ENCODE measurements around the gene TOX2.

The TOX2 gene

DNA sequence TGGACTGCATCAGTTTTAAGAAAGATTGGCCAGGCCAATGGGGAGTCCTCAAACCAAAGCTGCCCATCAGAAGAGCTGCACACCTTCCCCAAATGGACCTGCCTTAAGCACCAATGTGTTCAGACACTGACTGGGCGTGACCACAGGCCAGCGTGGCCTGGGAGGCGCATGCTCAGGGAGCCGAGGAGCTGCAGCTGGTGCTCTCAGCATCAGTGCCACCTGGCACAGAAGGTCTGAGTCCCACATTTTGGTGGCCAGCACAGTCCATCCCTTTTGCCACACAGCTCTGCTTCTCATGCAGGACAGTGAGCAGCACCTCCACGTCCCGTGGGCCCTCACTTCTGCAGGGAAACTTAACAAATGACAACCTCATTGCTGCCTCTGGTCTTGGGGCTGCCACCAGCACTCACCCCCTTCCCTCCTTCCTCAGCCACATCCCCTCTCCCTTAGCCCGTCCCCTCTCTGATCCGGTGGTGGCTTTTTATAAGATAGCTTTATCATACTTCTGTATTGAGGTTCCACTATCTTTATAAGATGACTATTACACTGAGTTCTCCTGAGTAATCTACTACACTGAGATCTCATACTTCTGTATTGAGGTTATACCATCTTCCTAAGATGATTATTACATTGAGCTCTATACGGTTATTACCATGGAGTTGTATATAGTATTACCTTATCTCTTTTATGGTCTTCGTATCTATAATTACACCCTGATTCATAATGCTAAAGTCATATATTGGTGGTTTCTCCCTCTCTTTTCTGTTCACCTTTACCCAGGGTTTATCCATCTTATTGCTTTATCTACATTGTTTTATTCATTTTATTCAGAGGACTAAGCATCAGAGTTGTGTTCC is 109.1 kb downstream of the TOX2 start:
- Mint-ChIP-seq H3K27ac (no peak overlapping the region), H3K36me3 (no peaks in the 10 kb centered on the region), H3K9me3 (ENCODE audit: low read depth) (no peaks in the 10 kb centered on the region), H3K27me3 (peaks cover 10% of the 10 kb centered on the region), H3K4me3 (no peak overlapping the region), H3K4me1 (ENCODE audit: low read depth) (peaks cover 37% of the 10 kb centered on the region)

DNA sequence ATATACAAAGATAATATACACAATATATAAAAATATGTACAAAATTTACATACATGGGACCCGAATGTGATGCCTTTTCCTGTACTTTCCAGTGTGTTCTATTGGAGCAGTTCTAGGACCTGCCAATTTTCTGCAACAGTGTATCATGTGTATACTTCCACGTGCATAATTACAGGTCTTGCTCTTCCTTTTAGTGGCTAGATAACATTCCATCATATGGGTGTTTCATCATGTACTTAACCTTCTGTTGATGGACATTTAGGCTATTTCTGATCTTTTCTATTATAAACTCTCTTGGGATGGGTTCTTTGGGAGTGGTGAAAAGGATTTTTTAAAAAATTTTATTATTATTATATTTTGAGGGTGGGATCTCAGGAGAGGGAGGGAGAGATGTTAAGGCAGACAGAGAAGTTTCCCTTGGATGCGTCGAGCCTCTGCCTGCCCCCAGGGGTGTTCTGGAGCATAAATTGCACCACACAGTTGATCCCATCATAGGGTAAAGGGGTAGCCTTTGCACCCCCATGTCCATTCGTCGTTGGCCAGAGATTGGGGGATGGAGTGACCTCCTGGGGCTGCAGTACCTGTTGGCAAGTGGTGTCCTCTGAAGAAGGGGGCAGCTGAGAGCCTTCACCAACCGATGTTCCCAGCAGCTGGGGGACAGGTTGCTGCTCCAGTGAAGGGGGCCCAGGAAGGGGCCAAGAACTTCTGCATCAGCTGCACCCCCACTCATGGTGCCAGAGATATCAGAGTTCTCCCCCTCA is 110.3 kb downstream of the TOX2 start:
- Mint-ChIP-seq H3K36me3 (no peaks in the 10 kb centered on the region), H3K9me3 (ENCODE audit: low read depth) (no peaks in the 10 kb centered on the region), H3K27ac (no peak overlapping the region), H3K4me3 (no peak overlapping the region), H3K27me3 (peaks cover 11% of the 10 kb centered on the region), H3K4me1 (ENCODE audit: low read depth) (peaks cover 37% of the 10 kb centered on the region)

DNA sequence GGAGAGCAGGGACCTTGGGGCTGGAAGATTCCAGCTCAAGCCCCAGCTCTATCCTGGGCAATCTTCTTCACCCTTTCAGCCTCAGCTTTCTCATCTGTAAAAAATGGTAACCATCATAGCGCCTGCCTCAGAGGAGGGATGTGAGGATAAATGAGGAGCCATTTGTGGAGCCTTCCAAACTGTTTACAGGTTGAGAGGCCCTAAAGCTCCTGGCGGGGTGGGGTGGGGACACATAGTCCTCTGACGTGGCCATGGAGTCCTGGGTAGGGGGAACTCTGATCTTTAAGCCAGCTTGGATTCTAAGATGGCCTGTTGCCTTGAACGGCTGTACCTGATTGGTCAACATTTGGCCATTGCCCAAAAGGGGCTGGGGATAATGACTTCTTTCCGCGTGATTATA is 111.1 kb downstream of the TOX2 start:
- Mint-ChIP-seq H3K4me1 (ENCODE audit: low read depth) (peaks cover 35% of the 10 kb centered on the region), H3K27ac (no peak overlapping the region), H3K36me3 (no peaks in the 10 kb centered on the region), H3K9me3 (ENCODE audit: low read depth) (no peaks in the 10 kb centered on the region), H3K27me3 (peaks cover 11% of the 10 kb centered on the region), H3K4me3 (no peak overlapping the region)

DNA sequence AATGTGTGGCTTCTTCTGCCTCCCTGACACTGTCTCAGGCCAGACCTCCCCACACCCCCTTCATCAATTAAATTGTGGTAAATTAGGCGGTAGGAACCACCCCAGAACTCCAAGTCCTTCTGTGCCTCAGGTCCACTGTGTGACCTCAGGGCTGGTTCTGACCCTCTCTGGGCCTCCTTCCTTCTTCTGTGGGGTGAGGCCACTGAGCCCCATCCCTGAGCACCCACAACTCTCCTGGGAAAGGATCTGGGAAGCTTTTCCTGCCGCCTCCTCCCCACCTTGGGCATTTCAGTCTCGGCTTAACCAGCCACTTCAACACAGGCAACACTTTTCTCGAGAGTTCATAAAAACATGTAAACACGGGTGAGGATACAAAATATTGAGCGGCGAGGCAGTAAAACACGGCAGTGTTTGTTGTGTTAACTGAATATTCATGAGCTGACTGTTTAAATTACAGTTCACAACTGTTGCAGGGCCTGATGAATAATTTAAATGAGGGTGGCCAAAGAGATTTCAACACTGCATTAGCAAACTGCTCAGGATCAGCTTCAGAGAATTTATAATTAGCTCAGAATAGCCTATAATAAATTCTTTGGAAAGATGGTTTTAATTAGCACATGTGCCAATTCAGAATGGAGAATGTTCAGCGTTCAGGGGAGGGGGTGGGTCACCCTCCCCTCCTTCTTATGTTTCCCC is 112.1 kb downstream of the TOX2 start:
- H3K27ac Mint-ChIP-seq = no peak overlapping the region
- no peak overlapping the region for H3K4me3 Mint-ChIP-seq
- peaks cover 31% of the 10 kb centered on the region for H3K4me1 Mint-ChIP-seq (ENCODE audit: low read depth)
- H3K36me3 Mint-ChIP-seq = no peaks in the 10 kb centered on the region
- H3K9me3 Mint-ChIP-seq (ENCODE audit: low read depth) = no peaks in the 10 kb centered on the region
- peaks cover 11% of the 10 kb centered on the region for H3K27me3 Mint-ChIP-seq

DNA sequence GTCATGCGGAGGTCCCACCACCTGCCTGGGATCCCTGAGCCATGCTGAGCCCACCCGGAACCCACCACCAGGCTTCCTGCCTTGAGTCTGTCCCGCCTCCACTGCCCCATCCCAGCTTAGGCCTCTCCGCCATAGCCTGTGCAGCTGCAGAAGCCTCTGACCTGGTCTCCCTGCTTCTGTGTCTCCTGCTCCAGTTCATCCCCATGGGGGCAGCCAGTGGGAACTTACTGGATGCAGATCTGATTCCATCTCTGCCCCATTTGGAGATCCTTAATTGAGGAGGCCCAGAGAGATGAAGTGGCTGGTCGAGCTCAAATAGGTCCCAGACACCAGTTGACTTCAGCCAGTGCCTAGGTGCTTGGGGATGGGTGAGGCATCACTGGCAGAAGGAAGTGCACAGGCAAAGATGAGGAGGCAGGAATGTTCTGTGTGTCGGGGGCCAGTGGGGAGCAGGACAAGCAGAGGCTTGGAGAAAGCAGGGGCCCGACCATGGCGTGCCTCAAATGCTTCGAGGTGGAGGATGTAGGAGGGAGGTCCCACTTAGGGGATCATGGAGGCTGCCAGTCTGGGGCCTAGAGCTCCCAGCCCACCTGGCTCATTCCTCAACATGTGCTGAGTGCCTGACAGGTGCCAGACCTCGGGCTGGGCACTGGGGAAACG is 112.8 kb downstream of the TOX2 start:
- Mint-ChIP-seq H3K4me3 (peak overlapping the region; percentile 10), H3K36me3 (no peaks in the 10 kb centered on the region), H3K4me1 (ENCODE audit: low read depth) (peaks cover 33% of the 10 kb centered on the region), H3K9me3 (ENCODE audit: low read depth) (no peaks in the 10 kb centered on the region), H3K27me3 (peaks cover 11% of the 10 kb centered on the region), H3K27ac (no peak overlapping the region)

DNA sequence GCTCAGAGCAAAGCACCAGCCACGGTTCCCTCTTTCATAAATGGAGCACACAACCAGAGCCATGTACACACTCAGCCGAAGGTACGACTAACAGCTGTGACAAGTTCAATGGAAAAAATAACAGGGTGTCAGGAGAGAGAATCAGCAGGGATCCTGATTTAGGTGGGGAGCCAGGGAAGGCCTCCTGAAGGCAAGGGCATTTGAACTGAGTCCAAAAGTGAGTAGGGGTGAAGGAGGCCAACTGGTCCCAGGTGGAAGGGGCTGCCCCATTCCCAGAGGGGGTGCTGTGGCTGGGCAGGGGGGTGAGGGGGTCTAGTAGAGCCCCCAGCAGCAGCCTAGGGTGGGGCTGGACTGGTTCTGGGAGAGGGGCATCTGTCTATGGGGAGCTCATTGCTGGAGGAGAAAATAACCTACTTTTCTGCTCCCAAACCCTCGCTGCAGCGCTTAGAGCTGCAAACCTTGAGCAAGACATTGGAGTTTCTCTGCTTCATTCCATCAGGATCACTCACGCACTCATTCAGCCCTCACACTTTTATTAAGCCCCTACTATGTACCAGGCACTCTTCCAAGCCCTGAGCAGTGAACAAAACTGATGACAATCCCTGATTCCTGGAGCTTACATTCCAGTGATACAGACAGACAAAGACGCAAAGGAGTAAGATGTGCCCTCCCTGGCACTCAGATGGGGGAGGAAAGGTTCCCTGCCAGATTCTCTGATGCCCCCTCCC is 113.5 kb downstream of the TOX2 start:
- Mint-ChIP-seq H3K4me1 (ENCODE audit: low read depth) (peaks cover 31% of the 10 kb centered on the region), H3K27me3 (peaks cover 9% of the 10 kb centered on the region), H3K36me3 (no peaks in the 10 kb centered on the region), H3K27ac (no peak overlapping the region), H3K4me3 (peak overlapping the region; percentile 10), H3K9me3 (ENCODE audit: low read depth) (no peaks in the 10 kb centered on the region)

DNA sequence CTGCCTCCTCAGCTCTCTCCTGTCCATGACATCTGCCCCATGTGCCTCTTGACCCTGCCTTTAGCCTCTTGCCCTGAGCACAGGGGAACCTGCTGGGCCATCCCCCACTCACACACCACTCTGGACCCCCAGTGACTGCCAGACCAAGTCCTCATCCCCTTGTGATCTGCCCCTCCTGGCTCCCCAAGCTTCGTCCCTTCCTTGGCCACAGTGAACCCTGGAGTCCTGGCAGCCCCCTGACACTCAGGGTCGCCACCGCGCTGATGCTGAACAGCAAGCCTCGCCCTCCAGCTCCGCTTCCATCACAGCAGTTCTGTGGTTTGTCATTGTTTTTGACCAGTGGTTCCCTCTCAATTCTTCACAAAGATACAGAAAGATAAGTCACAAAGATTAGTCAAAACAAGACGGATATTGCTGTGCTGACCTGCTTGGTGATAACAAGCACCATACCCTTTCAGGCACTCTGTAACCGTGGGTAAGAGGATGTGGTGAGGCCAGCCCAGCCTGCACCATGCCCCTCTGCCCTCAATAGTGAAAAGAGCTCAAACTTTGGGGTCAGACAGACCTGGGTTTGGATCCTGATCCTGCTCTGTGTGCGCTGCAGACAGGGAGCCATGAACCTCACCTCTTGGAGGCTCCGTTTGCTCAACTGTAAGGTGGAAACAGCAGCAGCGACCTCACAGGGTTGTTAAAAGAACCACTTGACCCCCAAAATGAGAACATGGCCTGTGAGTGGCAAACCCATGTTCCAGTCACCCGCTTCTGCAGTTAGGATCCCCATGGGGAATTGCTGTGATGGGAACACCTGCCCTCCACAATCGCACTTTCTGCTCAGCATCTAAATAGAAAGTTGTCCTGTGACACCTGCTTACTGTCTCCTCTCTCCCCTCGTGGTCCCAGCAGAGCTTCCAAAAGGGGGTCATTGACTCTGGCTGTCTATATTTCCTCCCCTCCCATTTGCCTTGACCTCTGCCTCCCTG is 114.5 kb downstream of the TOX2 start:
- Mint-ChIP-seq H3K9me3 (ENCODE audit: low read depth) (no peaks in the 10 kb centered on the region), H3K27ac (peak overlapping the region; percentile 28), H3K4me1 (ENCODE audit: low read depth) (peaks cover 33% of the 10 kb centered on the region), H3K4me3 (peak overlapping the region; percentile 71), H3K27me3 (peaks cover 7% of the 10 kb centered on the region), H3K36me3 (no peaks in the 10 kb centered on the region)

DNA sequence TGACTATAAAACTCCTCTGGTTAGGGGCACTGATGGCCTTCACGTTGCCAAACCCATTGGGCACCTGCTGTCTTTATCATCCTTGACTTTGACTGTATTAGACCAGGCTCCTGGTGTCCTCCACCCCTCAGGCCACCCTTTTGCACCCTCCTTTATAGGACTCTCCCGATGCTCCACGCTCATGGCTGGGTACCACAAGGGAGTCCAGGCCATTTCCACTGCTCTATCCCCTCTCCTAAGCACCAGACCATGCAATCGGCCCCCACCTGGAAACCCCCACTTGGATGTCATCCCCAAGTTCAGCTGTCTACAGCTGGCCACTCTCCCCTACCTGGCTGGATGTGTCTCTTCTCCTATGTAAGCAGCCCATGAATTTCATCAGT is 115.2 kb downstream of the TOX2 start:
- H3K4me3 Mint-ChIP-seq = no peak overlapping the region
- no peak overlapping the region for H3K27ac Mint-ChIP-seq
- peaks cover 7% of the 10 kb centered on the region for H3K27me3 Mint-ChIP-seq
- peaks cover 33% of the 10 kb centered on the region for H3K4me1 Mint-ChIP-seq (ENCODE audit: low read depth)
- H3K36me3 Mint-ChIP-seq = no peaks in the 10 kb centered on the region
- no peaks in the 10 kb centered on the region for H3K9me3 Mint-ChIP-seq (ENCODE audit: low read depth)

DNA sequence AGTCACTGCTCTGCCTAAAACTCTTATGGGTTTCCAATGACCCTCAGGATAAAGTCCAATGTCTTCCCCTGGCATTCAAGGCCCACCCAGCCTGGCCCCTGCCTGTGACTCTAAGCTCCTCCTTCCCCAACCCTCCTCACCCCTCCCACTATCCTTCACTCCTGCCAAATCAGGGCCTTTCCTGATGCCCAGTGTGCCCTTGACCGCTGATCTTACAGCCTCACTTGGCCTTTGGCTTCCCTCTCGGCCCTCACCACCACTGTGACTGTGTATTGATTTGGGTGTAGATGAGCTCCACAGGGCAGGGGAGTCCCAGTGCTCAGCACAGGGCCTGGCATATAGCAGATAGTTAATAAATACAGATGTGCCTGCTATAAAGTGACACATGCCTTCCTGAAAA is 115.7 kb downstream of the TOX2 start:
- Mint-ChIP-seq H3K9me3 (ENCODE audit: low read depth) (no peaks in the 10 kb centered on the region), H3K36me3 (no peaks in the 10 kb centered on the region), H3K4me3 (no peak overlapping the region), H3K27me3 (peaks cover 7% of the 10 kb centered on the region), H3K27ac (no peak overlapping the region), H3K4me1 (ENCODE audit: low read depth) (peaks cover 37% of the 10 kb centered on the region)

DNA sequence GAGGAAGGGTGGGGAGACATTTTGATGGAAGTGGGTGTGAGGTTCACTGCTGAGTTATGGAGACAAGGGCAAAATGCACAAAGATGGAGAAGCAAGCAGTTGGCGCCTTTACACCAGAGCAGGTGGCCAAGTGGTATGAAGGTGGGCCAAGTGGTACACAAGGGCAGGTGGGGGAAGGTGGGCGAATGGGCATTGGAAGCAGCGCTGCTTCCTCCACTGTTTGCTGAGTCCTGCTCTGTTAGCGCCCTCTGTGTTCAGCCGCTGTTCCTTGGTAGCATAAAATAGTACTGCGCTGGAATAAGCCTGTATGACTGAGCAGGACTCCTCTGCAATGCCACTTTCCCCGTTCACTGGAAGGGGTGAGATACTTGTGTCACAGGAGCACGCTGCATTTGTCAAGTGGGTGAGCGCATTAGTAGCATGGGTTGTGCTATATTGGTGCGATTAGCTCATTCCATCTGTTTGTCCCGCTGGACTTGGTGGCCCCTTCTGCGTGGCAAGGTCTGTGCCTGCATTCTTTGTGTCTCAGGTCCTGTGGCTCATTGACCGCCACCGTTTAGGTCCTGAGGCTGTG is 116.4 kb downstream of the TOX2 start:
- no peak overlapping the region for H3K27ac Mint-ChIP-seq
- H3K36me3 Mint-ChIP-seq = no peaks in the 10 kb centered on the region
- peaks cover 7% of the 10 kb centered on the region for H3K27me3 Mint-ChIP-seq
- no peak overlapping the region for H3K4me3 Mint-ChIP-seq
- no peaks in the 10 kb centered on the region for H3K9me3 Mint-ChIP-seq (ENCODE audit: low read depth)
- peaks cover 38% of the 10 kb centered on the region for H3K4me1 Mint-ChIP-seq (ENCODE audit: low read depth)

DNA sequence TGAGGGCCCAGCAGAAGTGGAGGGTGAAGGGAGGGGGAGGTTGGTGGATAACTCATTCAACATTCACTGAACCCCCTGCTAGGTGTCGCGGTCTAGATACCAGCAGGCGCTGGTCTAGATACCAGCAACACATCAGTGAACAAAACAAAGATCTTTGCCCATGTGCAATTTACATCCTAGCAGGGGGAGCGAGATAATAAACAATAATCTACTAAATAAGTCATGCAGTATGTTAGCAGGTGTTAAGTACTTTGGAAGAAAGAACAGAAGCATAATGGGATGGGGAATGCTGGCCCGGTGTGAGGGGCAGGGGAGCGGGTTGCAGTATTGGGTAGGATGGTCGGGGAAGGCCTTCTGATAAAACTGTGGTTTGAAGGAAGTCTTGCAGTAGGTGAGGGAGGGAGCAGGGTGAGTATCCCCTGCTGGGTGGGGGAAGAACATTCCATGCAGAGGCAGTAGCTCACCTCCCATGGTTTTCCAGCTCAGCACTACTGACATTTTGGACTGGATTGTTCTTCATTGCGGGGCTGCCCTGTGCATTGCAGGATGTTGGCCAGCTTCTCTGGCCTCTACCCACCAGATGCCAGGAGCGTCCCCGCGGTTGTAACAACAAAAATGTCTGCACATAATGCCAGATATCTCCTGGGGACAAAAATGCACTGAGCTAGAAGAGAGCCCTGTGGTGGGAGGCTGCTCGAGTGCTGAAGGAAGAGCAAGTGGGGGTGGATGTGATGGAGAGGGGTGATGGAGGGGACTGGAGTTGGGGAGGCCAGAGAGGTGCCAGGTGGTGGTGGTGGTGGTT is 117.3 kb downstream of the TOX2 start:
- peaks cover 38% of the 10 kb centered on the region for H3K4me1 Mint-ChIP-seq (ENCODE audit: low read depth)
- no peak overlapping the region for H3K27ac Mint-ChIP-seq

DNA sequence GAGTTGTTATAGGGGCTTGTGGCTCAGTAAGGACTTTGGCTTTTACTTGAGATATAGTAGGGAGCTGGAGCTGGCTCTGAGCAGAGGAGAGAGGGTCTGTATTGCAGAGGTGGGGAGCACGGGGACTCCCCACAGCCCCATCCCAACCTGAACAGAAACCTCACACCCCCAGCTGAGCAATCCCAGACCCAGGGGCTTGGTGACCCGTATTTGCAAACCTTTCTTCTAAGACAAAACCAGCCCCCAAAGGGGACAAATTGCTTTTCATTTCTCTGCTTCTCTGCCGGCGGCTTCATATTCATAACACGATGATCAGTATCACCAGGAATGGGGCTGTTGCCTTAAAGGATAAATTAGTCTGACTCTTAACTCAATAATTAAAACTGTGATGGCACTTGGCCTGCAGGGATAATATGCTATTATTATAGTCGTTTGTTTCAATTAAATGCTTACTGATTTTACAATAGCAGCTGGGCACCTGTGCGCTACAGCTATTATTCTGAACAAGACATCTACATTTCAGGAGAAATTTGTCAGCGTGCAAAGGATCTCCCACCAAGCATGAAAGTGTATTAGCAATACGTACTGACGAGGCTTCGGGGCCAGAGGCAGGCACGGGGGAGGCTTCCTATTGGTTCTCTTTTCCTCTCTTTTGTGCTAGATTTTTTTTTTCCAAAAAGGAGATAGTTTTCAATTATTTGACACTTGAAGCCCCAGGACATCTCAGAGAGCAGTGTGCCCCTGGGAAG is 118.1 kb downstream of the TOX2 start:
- Mint-ChIP-seq H3K4me3 (no peak overlapping the region), H3K9me3 (ENCODE audit: low read depth) (no peaks in the 10 kb centered on the region), H3K27ac (no peak overlapping the region), H3K4me1 (ENCODE audit: low read depth) (peaks cover 34% of the 10 kb centered on the region), H3K36me3 (no peaks in the 10 kb centered on the region), H3K27me3 (peaks cover 5% of the 10 kb centered on the region)

More for the DNA sequence above, 117.3 kb downstream of the TOX2 start:
- Mint-ChIP-seq H3K36me3 (no peaks in the 10 kb centered on the region), H3K9me3 (ENCODE audit: low read depth) (no peaks in the 10 kb centered on the region), H3K27me3 (peaks cover 8% of the 10 kb centered on the region), H3K4me3 (no peak overlapping the region)
